ENCODE measurements around the gene PTPRT.
"Not testable (repeated sequence)": the region's sequence is repeated elsewhere in the genome, so short reads cannot be mapped to it uniquely, and the experiment has no call there.

The PTPRT gene

GRCh38 chr20:42281801-42282200 lies 907.9 kb downstream of the PTPRT start:
- no peak for DNase-seq (ENCODE audit: low read depth)

GRCh38 chr20:42276718-42277602 lies 912.7 kb downstream of the PTPRT start:
- DNase-seq (ENCODE audit: low read depth) = no peak

GRCh38 chr20:42274986-42275385 lies 914.7 kb downstream of the PTPRT start:
- DNase-seq (ENCODE audit: low read depth) = no peak

GRCh38 chr20:42272516-42272915 lies 917.2 kb downstream of the PTPRT start:
- DNase-seq (ENCODE audit: low read depth) = no peak

- no peak for DNase-seq (ENCODE audit: low read depth)
Measured at GRCh38 chr20:42270539-42270938, 919.2 kb downstream of the PTPRT start.

GRCh38 chr20:42267793-42268384 lies 921.8 kb downstream of the PTPRT start:
- no peak for DNase-seq (ENCODE audit: low read depth)

GRCh38 chr20:42261766-42262270 lies 927.9 kb downstream of the PTPRT start:
- DNase-seq (ENCODE audit: low read depth) = no peak

GRCh38 chr20:42260184-42260583 lies 929.5 kb downstream of the PTPRT start:
- no peak for DNase-seq (ENCODE audit: low read depth)

GRCh38 chr20:42259389-42259788 lies 930.3 kb downstream of the PTPRT start:
- no peak for DNase-seq (ENCODE audit: low read depth)

- DNase-seq (ENCODE audit: low read depth) = no peak
Measured at GRCh38 chr20:42258564-42259302, 931.0 kb downstream of the PTPRT start.

GRCh38 chr20:42255821-42256220 lies 933.9 kb downstream of the PTPRT start:
- DNase-seq (ENCODE audit: low read depth) = no peak

- no peak for DNase-seq (ENCODE audit: low read depth)
Measured at GRCh38 chr20:42254673-42255072, 935.0 kb downstream of the PTPRT start.

- DNase-seq (ENCODE audit: low read depth) = no peak
Measured at GRCh38 chr20:42252116-42252515, 937.6 kb downstream of the PTPRT start.

GRCh38 chr20:42218621-42219374 lies 970.9 kb downstream of the PTPRT start:
- DNase-seq (ENCODE audit: low read depth) = no peak

GRCh38 chr20:42214074-42214473 lies 975.6 kb downstream of the PTPRT start:
- no peak for DNase-seq (ENCODE audit: low read depth)

- no peak for DNase-seq (ENCODE audit: low read depth)
Measured at GRCh38 chr20:42212391-42212790, 977.3 kb downstream of the PTPRT start.

GRCh38 chr20:42206557-42206956 lies 983.1 kb downstream of the PTPRT start:
- not testable (repeated sequence) for DNase-seq (ENCODE audit: low read depth)

- no peak for DNase-seq (ENCODE audit: low read depth)
Measured at GRCh38 chr20:42204109-42204660, 985.5 kb downstream of the PTPRT start.

- DNase-seq (ENCODE audit: low read depth) = no peak
Measured at GRCh38 chr20:42197599-42197998, 992.1 kb downstream of the PTPRT start.

GRCh38 chr20:42193119-42193518 lies 996.6 kb downstream of the PTPRT start:
- DNase-seq (ENCODE audit: low read depth) = no peak

GRCh38 chr20:42192321-42192720 lies 997.4 kb downstream of the PTPRT start:
- DNase-seq (ENCODE audit: low read depth) = no peak
